GM18519 (cell line): Measurements from ENCODE around the gene ZBTB8A.
"Not testable (repeated sequence)": the region's sequence is repeated elsewhere in the genome, so short reads cannot be mapped to it uniquely, and the experiment has no call there.

Experiments
- ATAC-seq: cut with Tn5 transposase; IDR thresholded peaks from one replicate; pipeline ENCODE4 v1.9.1; 2021; ENCODE audit warnings: mild to moderate bottlenecking, moderate library complexity; ENCODE audit not compliant: unreplicated experiment, low FRiP score

The ZBTB8A gene

DNA sequence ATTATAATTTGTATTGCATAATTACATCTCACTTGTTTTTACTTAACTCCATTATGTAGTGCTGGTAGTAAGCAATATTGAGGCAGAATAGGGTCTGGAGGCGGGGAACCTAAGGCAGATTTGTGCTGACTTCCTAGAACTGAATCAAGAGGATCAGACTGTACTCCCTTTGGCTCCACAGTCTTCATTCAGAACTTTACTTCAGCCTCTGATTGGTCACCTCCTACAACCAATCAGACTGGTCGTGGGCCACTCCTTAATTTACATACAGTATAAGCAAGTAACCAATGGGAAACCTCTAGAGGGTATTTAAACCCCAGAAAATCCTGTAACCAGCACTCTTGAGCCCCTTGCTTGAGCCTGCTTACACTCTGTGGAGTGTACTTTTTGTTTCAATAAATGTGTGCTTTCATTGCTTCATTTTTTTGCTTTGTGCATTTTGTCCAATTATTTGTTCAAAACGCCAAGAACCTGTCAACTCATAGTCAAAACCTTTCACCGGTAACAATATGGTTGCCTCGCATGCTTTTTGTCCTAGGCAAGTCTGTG, 79.5 kb downstream of the ZBTB8A start:
- no peak for ATAC-seq

DNA sequence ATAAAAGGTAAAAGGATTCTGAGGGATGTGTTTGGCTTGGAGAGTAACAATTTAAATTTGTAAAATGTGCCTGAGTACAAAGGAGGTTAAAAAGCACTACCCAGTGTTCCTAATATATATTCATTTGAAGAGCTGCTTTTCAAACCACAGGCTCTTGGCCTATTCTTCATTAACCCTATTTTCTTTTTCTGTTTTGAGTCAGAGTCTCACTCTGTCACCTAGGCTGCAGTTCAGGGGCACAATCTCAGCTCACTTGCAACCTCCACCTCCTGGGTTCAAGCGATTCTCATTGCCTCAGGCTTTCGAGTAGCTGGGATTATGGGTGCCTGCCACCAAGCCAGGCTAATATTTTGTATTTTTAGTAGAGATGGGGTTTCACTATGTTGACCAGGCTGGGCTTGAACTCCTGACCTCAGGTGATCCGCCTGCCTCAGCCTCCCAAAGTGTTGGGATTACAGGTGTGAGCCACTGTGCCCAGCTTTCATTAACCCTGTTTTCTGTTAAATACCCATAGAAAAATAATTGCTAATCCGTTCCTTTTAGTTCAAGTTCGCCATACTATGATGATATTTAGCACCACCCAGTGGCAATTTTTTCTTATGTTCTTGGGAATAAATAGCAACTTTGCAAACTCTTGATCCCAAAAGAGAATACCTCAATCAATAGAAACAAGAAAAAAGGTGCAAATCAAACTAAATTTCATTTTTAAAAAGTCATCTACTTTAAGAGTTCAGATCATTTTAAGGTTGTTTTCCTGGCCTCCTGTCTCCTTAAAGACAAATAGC, 80.7 kb downstream of the ZBTB8A start:
- ATAC-seq = peak; percentile 64

DNA sequence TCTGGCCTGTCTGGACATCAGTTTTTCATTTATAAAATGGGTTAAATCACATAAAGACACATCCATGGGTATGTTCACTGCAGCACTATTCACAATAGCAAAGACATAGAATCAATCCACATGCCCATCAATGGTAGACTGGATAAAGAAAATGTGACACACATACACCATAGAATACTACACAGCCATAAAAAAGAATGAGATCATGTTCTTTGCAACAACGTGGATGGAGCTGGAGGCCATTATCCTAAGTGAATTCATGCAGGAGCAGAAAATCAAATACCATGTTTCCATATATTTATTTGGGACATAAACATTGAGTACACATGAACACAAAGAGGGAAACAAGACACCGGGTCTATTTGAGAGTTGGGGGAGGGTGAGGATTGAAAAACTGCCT, 83.0 kb downstream of the ZBTB8A start:
- ATAC-seq = no peak

DNA sequence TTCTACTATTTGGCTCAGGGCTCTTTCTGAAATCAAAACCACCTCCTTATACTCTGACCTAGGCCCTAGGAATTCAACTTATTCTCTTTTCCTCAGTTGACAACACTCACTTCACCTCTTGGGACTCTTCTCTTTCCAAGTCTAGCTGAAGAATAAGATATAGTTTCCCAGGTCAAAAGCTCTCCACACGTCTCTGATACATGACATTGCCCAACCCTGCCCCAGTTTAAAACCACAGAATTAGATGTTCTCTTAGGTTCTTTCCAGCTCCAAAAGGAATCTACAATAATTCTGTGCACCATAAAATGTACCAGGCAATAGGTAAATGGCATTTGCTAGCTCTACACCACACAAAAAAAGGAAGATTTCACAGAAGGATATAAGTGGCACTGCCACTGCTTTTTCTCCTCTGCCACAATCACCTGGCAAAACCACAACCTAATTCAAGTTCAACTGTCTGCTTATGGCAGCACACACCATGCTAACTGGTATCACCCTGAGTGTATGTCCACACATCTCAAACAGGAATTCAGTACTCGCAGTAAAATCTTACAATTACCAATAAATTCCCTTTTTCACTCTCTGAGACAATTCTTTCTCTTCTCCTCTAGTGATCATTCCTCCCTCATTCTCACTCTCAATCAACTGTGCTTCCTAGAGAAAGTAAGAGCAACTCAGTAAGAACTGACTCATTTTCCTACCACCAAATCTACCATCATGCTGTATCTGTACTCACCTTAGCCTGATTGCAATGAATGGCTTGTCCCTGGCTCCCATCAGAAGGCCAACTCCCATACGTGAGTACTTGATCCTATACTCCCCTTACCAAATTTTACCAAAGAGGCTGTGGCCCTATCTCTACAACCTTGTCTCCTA, 83.8 kb downstream of the ZBTB8A start:
- no peak for ATAC-seq

DNA sequence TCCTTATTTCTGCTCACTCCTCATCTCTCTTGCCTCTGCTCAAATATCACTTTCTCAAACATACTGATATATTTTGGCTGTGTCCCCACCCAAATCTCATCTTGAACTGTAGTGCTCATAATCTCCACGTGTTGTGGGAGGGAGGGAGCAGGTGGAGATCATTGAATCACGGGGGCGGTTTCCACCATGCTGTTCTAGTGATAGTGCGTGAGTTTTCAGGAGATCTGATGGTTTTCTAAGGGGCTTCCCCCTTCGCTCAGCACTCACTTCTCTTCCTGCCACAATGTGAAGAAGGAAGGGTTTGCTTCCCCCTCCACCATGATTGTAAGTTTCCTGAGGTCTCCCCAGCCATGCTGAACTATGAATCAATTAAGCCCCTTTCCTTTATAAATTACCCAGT, 84.5 kb downstream of the ZBTB8A start:
- ATAC-seq = no peak

DNA sequence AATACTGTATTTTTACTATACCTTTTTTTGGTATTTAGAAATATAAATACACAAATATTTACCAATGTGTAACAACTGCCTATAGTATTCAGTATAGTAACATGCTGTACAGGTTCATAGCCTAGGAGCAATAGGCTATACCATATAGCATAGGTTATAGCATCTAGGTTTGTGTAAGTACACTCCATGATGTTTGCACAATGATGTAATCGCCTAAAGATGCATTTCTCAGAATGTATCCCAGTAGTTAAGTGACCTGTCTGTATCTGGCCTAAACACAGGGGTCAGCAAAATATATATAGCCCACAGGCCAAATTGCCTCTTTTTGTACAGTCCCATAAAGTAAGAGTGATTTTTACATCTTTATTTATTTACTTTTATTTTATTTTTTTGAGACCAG, 86.9 kb downstream of the ZBTB8A start:
- no peak for ATAC-seq

DNA sequence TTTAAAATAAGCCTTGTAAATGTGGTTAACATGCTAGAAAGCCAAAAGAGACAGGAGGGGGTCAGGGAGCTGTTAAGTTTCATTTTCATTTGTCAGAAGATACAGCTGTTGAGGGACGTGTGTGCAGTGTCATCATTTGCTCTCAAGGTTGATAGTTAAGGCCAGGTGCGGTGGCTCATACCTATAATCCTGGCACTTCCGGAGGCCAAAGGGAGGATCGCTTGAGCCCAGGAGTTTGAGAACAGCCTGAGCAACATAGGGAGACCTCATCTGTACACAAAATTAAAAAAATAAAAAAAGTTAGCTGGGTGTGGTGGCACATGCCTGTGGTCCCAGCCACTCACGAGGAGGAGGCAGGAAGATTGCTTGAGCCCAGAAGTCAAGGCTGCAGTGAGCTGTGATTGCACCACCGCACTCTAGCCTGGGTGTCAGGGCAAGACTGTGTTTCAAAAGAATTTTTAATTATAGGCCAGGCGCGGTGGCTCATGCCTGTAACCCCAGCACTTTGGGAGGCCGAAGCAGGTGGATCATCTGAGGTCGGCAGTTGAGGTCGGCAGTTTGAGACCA, 88.5 kb downstream of the ZBTB8A start:
- ATAC-seq = no peak

DNA sequence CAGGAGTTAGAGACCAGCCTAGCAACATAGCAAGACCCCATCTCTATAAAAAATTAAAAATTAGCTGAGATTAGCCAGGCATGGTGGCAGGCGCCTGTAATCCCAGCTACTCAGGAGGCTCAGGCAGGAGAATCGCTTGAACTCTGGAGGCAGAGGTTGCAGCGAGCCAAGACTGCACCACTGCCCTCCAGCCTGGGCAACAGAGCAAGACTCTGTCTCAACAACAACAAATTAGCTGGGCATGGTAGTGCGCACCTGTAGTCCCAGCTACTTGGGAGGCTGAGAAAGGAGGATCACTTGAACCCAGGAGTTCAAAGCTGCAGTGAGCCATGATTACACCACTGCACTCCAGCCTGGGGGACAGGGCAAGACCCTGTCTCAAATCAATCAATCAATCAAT, 90.9 kb downstream of the ZBTB8A start:
- ATAC-seq = not testable (repeated sequence)

DNA sequence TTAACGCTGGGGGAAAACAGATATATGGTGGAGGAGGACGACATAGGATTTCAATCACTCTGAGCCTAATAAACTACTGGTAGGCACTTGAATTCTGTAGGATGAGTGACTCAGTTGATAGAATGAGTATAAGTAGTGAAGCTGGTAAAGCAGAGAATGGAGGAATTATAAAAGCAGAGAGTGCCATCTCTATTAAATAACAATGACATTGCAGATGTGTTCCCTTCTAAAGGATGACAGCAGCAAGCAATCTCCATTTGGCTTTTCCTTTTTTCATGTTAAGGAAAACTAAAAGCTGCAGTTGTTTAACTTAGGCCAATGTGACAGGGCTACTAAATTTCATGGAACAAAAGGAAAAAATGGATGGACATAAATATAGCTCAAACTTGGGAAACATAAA, 93.6 kb downstream of the ZBTB8A start:
- no peak for ATAC-seq

DNA sequence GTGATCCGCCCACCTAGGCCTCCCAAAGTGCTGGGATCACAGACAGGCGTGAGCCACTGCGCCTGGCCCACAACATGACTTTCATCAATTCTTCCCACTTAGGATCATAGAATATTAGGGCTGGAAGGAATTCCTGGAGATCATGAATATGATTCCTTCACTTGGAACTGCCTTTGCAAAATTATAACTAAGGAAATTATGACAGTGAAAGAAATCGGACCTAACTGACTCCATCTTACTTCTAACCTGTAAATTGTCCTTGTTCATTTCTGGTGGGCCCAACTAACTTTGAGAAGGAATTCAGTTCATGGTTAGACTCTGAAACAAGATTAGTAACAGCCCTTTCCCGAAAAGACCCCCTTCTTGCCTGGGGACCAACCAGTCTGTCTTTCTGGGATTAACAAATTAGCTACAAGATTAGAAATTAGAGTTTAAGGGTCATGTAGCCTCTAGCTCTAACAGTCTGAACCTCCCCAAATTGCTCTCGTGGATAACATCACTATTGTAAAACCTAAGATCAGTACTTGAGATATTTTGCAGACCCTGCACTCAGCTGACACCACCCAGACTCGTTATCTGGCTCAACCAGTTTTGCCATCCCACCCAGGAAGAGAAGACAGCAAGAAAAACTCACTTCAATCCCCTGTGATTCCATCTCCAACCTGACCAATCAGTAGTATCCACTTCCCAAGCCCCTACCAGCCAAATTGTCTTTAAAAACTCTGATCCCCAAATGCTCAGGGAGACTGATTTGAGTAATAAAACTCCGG, 96.5 kb downstream of the ZBTB8A start:
- no peak for ATAC-seq

DNA sequence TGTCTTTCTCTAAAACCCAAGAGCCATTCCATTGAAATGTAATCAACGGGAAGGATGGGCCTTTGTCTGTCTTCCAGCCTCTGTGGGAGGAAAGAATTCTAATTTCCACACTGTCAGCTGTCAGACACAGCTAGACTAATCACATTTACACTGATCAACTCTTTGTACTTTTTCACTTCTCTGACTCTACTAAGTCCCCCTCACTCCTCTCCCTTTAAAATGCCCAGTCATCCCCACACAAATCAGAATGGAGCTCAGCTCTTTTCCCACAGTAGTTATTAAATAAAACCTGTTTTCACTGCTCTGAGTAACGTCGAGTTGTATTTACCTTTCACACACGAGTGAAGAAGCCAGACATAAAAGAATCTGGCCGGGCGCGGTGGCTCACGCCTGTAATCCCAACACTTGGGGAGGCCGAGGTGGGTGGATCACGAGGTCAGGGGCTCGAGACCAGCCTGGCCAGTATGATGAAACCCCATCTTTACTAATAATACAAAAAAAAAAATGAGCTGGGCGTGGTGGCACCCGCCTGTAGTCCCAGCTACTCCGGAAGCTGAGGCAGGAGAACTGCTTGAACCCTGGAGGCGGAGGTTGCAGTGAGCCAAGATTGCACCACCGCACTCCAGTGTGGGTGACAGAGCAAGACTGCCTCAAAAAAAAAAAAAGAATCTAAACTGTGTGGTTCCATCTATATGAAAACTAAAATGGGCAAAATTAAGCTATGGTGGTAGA, 97.9 kb downstream of the ZBTB8A start:
- ATAC-seq = no peak

DNA sequence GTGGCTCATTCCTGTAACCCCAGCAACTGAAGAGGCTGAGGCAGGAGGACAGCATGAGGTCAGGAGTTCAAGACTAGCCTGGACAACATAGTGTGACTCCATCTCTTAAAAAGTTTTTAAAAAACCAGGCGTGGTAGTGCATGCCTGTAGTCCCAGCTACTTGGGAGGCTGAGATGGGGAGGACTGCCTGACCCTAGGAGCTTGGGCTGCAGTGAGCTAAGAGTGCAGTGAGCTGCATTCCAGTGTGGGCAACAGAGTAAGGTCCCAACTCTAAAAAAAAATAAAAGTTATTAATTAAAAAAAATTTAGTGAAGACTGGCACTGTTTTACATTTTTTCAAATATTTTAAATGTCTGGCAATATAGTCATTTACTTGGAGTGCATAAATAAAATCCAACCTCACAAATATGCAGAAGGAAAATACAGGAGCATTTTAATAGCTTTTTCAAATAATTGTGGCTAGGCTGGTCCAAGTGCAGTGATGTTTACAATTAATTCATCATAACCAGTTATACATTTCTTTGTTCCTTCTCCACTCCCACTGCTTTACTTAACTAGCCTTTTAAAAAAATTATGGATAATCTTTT, 100.4 kb downstream of the ZBTB8A start:
- ATAC-seq = no peak

DNA sequence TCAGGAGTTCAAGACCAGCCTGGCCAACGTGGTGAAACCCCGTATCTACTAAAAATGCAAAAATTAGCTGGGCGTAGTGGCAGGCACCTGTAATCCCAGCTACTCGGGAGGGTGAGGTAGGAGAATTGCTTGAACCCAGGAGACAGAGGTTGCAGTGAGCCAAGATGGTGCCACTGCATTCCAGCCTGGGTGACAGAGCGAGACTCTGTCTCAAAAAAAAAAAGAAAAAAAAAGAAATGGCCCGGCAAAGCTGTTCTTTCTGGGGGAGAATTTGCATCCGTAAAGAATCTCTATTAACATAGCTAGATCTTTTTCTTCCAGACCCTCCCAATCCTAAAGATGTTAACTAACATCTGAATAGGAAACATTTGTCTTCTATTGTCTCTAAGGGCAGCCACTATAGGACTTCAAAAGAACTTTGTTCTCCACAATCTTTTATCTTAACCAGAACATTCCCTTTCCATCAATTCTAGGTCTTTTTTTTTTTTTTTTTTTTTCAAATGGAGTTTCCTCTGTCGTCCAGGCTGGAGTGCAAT, 103.1 kb downstream of the ZBTB8A start:
- not testable (repeated sequence) for ATAC-seq

DNA sequence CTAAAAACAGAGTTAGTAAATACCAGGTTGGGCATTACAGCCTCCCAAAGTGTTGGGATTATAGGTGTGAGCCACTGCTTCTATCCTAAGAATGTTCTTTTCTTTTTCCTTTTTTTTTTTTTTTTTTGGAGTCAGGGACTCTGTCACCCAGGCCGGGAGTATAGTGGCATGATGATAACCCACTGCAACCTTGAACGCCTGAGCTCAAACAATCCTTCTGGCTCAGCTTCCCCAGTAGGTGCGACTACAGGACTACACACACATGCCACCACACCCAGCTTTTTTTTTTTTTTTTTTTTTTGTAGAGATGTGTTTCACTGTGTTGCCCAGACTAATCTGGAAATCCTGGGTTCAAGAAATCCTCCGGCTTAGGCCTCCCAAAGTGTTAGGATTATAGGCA, 105.2 kb downstream of the ZBTB8A start:
- ATAC-seq = no peak

DNA sequence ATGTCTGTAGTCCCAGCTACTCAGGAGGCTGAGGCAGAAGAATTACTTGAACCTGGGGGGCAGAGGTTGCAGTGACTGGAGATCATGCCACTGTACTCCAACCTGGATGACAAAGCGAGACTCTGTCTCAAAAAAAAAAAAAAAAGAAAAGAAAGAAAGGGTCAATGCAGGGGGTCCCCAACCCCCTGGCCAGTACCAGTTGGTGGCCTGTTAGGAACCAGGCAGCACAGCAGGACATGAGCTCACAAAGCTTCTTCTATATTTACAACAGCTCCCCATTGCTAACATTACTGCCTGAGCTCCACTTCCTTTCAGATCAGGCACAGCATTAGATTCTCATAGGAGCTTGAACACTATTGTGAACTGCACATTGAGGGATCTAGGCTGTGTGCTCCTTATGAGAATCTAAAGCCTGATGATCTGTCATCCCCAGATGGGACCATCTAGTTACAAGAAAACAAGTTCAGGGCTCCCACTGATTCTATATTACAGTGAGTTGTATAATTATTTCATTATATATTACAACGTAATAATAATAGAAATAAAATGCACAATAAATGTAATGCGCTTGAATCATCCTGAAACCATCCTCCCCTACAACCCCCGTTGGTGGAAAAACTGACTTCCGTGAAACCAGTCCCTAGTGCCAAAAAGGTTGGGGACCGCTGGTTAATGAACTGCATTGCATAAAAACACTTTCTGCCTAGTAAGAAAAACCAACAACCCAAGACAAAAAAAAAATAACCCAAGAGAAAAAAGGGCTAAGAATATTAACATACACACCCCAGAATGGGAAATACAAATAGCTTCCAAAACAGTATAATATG, 108.3 kb downstream of the ZBTB8A start:
- ATAC-seq = no peak

DNA sequence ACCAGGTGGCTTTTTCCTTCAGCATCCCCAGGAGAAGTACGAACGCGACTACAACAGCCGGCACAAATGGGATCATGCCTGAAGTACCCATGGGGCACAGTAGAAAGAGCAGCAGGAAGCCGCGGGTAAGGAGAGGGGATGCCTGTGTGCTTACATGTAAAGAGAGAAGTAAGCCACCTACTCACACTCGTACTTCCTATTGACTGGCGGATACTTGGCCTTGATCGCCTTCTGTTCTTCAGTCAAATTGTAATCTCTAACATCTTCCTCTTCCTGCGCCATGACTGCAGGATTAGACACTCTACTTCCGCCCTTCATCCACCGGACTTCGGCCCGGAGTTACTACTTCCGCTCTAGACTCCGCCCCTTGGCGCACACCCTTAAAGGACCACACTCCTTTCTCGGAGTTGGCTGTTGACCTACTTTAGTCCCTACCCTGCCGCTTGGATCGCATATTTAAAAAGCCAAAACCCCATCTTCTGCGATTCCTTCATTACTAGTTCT, 111.1 kb downstream of the ZBTB8A start, which contains the start of gene ZBTB8OS:
ZBTB8OS (minus strand) TSS at position 303 of the 504 bp plus-strand sequence; CDS start at position 282, 21 bp downstream.
- ATAC-seq = peak; percentile 41

DNA sequence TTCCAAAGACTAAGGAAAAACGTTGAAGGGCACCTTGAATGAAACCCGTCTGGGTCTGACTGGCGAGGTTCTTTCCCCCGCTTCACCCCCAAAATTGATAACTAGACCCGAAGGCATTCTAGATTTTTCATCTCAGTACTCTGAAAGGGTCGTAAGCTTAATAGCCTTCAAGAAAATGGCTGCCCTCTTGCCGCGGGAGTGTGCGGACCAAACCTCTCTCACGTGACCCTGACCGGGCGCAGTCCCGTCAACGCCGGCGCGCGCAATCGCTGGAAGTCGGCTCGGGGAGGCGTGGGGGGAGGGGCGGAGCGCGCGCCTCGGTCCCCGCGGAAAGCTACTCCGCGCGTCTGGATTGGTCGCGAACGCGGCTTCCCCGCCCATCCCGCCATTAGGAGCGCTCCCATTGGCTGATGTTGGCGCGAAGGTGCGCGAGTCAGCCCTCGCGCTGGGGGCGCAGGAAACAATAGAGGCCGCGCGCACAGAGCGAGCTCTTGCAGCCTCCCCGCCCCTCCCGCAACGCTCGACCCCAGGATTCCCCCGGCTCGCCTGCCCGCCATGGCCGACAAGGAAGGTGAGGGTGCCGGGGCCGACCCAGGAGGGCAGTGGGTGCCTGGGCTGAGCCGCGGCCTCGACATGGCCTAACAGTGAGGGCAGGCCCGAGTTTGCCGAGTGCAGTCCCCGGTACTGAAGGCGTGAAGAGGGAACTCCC, 111.7 kb downstream of the ZBTB8A start, which contains the start of gene RBBP4:
RBBP4 (plus strand) TSS at position 457 of the 709 bp plus-strand sequence; CDS start at position 556, 99 bp downstream.
- ATAC-seq = peak; percentile 68
